Keratinocyte (primary cell): ENCODE data around the gene IL13RA2. TPM values are rescaled to one million over a fixed set of nuclear protein-coding genes. Genes with fewer than 3 reads are reported as not detected.
A peak's percentile ranks its signal among the peaks of the same experiment; 100 is the strongest.

ENCODE experiments used
- DNase-seq: peaks from one replicate; pipeline ENCODE4 v3.0.0-alpha.2; 2011; ENCODE audit warnings: low read depth, missing footprints, low spot score
- FAIRE-seq: peaks from 2 replicates; lab custom pipeline; 2011; peaks lifted over from hg19 to GRCh38; lab: Jason Lieb, UNC
- H2AFZ ChIP-seq: 2 replicates; pipeline ENCODE4 v1.6.0; 2012; ENCODE audit warnings: low read length, control low read depth, inconsistent platforms; ENCODE audit not compliant: control insufficient read depth
- H3K27ac ChIP-seq: 2 replicates; pipeline ENCODE4 v1.5.1; 2011; ENCODE audit warnings: low read length; ENCODE audit not compliant: control insufficient read depth, insufficient read depth
- H3K27me3 ChIP-seq: 3 replicates; pipeline ENCODE4 v1.6.0; 2011; ENCODE audit warnings: low read length; ENCODE audit not compliant: control insufficient read depth, insufficient read depth; ENCODE audit errors: extremely low read depth
- H3K36me3 ChIP-seq, 2 experiments: 2 replicates in 1 of 2; 3 replicates in 1 of 2; pipeline ENCODE4 v1.5.1; 2011; ENCODE audit warnings: low read length in 2 of 2, mild to moderate bottlenecking in 1 of 2; ENCODE audit not compliant: control insufficient read depth in 2 of 2, insufficient read depth in 2 of 2; ENCODE audit errors: extremely low read depth in 1 of 2
- H3K4me1 ChIP-seq: 3 replicates; pipeline ENCODE4 v1.5.1; 2011; ENCODE audit warnings: low read length; ENCODE audit not compliant: control insufficient read depth, insufficient read depth; ENCODE audit errors: extremely low read depth
- H3K4me2 ChIP-seq: 3 replicates; pipeline ENCODE4 v1.6.0; 2011; ENCODE audit warnings: low read depth, low read length; ENCODE audit not compliant: control insufficient read depth, insufficient read depth; ENCODE audit errors: extremely low read depth
- H3K4me3 ChIP-seq, 3 experiments: fragments of 200-600 bp in 1 of 3; sonication (generic) in 1 of 3; 2 replicates in 2 of 3; 3 replicates in 1 of 3; pipeline ENCODE4 v1.5.1; 2011 to 2016; ENCODE audit warnings: low read length in 3 of 3, mild to moderate bottlenecking in 3 of 3, control low read depth in 2 of 3, inconsistent platforms in 1 of 3, low read depth in 1 of 3, mixed read lengths in 1 of 3, mixed run types in 1 of 3, moderate library complexity in 1 of 3; ENCODE audit not compliant: control insufficient read depth in 2 of 3, insufficient read depth in 2 of 3; ENCODE audit errors: extremely low read depth in 1 of 3
- H3K79me2 ChIP-seq: 2 replicates; pipeline ENCODE4 v1.6.0; 2012; ENCODE audit warnings: low read length; ENCODE audit not compliant: control insufficient read depth, insufficient read depth
- H3K9ac ChIP-seq: 3 replicates; pipeline ENCODE4 v1.6.0; 2011; ENCODE audit warnings: low read length; ENCODE audit not compliant: control insufficient read depth, insufficient read depth; ENCODE audit errors: extremely low read depth
- H3K9me1 ChIP-seq: 3 replicates; pipeline ENCODE4 v1.6.0; 2011; ENCODE audit warnings: low read length; ENCODE audit not compliant: control insufficient read depth, insufficient read depth; ENCODE audit errors: extremely low read depth
- H3K9me3 ChIP-seq: 2 replicates; pipeline ENCODE4 v1.5.1; 2012; ENCODE audit warnings: low read depth, low read length; ENCODE audit not compliant: control insufficient read depth
- H4K20me1 ChIP-seq: 3 replicates; pipeline ENCODE4 v1.6.0; 2011; ENCODE audit warnings: low read length; ENCODE audit not compliant: control insufficient read depth, insufficient read depth; ENCODE audit errors: extremely low read depth
- CTCF ChIP-seq, 3 experiments: IDR thresholded peaks in 1 of 3; conservative IDR thresholded peaks in 1 of 3; optimal IDR thresholded peaks in 1 of 3; 2 replicates in 2 of 3; 3 replicates in 1 of 3; pipeline versions ENCODE3 to v1.5.1; 2011; ENCODE audit warnings: low read length in 3 of 3, mild to moderate bottlenecking in 3 of 3, moderate library complexity in 2 of 3, control low read depth in 1 of 3, inconsistent platforms in 1 of 3; ENCODE audit not compliant: insufficient read depth in 2 of 3; ENCODE audit errors: extremely low read depth in 1 of 3
- EZH2 ChIP-seq: IDR thresholded peaks from one replicate; pipeline ENCODE4 v1.6.1; 2012; ENCODE audit warnings: inconsistent platforms, mild to moderate bottlenecking, low read length, moderate library complexity
- dilution Hi-C: fragments of 300-500 bp; cut with MboI; formaldehyde crosslinking; loops from one replicate; pipeline ENCODE4 v1.7.0; 2020; ENCODE audit warnings: low sequenced_read_pairs; ENCODE audit not compliant: extremely low pct_ligation_motif_present
- polyA plus RNA-seq, 5 experiments: library from polyadenylated mRNA; depleted of rRNA in 3 of 5; stranded (reverse) in 3 of 5; stranded (forward) in 1 of 5; unstranded in 1 of 5; fragments of >200 nt; gene quantifications; 1 replicate in 1 of 5; 2 replicates in 3 of 5; 3 replicates in 1 of 5; pipeline versions ENCODE4 v1.2.1 to v1.2.3, GENCODE V29; 2011 to 2012; ENCODE audit warnings: missing spikeins in 2 of 5, low read depth in 1 of 5, low replicate concordance in 1 of 5

The IL13RA2 gene
- polyA plus RNA-seq, 1 donor (not counting 4 experiments of a cell fraction or from before 2014, with no cell fraction given), result 0.72 TPM

GRCh38 chrX:115047715-115048114 lies 30.3 kb upstream of the IL13RA2 start:
- Histone ChIP-seq H3K79me2 (no peaks in the 10 kb centered on the region), H4K20me1 (no peaks in the 10 kb centered on the region), H3K27me3 (no peaks in the 10 kb centered on the region), H3K9me1 (no peaks in the 10 kb centered on the region), H3K4me2 (no peak overlapping the region), H3K27ac (no peak overlapping the region), H3K36me3 (no peaks in the 10 kb centered on the region), H3K9ac (no peak overlapping the region), H3K9me3 (no peaks in the 10 kb centered on the region), H3K4me3 (no peak overlapping the region), H2AFZ (peak overlapping the region; percentile 26), H3K4me1 (no peaks in the 10 kb centered on the region)
- dilution Hi-C loops, result no loop called here
- TF ChIP-seq EZH2 (no peak), CTCF (optimal IDR thresholded peaks at IDR 0.05 in 1 of 3, IDR thresholded peaks at IDR 0.05 in 1 of 3, conservative IDR thresholded peaks at IDR 0.05 in 1 of 3; ENCODE audit: extremely low read depth in 1 of 3, insufficient read depth in 2 of 3, low read length in 3 of 3) (no peak)
- no peak for DNase-seq
- FAIRE-seq, result peak; percentile 5

GRCh38 chrX:115047181-115047580 lies 29.8 kb upstream of the IL13RA2 start:
- H2AFZ ChIP-seq, result no peak overlapping the region
- no peaks in the 10 kb centered on the region for H3K79me2 ChIP-seq
- H3K36me3 ChIP-seq, result no peaks in the 10 kb centered on the region
- no peaks in the 10 kb centered on the region for H3K9me3 ChIP-seq
- H3K4me2 ChIP-seq, result no peak overlapping the region
- dilution Hi-C loops, result no loop called here
- H3K27me3 ChIP-seq, result no peaks in the 10 kb centered on the region
- no peak overlapping the region for H3K4me3 ChIP-seq
- H4K20me1 ChIP-seq, result no peaks in the 10 kb centered on the region
- no peak for FAIRE-seq
- no peaks in the 10 kb centered on the region for H3K4me1 ChIP-seq
- no peak for DNase-seq
- H3K9me1 ChIP-seq, result no peaks in the 10 kb centered on the region
- TF ChIP-seq EZH2, result no peak
- TF ChIP-seq CTCF (optimal IDR thresholded peaks at IDR 0.05 in 1 of 3, IDR thresholded peaks at IDR 0.05 in 1 of 3, conservative IDR thresholded peaks at IDR 0.05 in 1 of 3; ENCODE audit: extremely low read depth in 1 of 3, insufficient read depth in 2 of 3, low read length in 3 of 3), result no peak
- H3K27ac ChIP-seq, result no peak overlapping the region
- no peak overlapping the region for H3K9ac ChIP-seq
